ENCODE measurements around the gene NOXRED1.

The NOXRED1 gene

DNA sequence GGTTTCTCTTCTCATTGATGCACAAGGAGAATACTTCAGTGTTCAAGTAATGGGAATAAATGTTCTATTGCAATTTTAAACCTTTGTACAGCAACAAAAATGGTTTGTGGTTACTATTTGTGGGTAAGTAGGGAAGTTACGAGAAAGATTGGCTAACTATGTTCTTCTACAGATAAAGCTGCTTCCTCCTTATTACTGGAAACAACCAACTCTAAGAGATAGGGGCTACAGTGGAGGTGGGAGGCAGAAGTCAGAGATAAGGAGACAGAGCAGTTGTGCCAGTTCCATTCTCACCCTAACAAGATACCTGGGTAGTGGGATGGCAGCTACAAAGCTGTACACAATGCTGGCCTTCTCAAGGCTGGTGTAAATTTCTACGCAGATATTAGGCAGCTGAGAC lies 16.2 kb downstream of the NOXRED1 start:
- no peak for DNase-seq

GRCh38 chr14:77406718-77407117 lies 16.6 kb downstream of the NOXRED1 start:
- DNase-seq: no peak

DNA sequence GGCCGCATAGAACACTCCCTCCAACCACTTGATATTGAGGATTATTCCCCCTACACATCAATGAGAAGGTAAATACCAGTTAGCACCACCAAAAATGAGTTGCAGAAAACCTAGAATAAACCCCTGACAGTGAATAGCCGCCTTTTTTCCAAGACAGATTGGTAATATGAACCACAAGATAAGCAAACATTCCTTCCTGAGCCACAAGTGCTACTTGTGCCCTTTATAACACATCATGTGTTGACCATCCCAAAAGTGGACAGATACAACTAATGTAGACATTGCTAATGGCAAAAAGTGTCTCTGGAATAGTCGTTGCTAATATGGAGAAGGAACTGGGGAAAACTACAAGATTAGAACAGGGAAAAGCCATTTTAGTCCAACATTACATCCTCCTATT lies 17.2 kb downstream of the NOXRED1 start:
- no peak for DNase-seq

GRCh38 chr14:77403768-77404167 lies 19.6 kb downstream of the NOXRED1 start:
- DNase-seq: no peak

DNA sequence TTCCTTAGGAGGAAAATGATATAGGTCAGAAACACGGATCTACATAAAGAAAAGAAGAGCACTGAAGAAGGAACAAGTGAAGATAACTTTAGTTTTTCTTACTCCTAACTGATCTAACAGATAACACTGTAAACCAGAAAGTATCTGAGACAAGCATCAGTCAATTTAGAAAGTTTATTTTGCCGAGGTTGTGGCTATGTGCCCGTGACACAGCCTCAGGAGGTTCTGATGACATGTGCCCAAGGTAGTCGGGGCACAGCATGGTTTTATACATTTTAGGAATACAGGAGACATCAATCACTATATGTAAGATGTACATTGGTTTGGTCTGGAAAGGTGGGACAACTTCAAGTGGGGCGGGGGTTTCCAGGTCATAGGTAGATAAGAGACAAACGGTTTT lies 23.1 kb downstream of the NOXRED1 start:
- no peak for DNase-seq

DNA sequence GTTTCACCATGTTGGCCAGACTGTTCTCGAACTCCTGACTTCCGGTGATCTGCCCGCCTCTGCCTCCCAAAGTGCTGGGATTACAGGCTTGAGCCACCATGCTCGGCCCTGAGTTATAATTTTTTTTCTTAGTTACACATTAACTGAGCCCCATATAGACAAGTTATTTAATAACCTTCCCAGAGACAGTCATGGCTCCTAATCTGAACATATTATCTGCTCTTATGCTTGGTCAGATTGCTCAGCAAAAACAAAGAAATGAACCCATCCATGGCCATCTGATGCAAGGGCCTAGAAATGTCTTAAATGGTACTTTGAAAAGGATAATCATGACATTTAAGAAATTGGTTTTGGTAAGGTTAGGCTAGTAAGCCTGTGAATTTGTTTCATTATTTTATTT lies 33.1 kb downstream of the NOXRED1 start:
- DNase-seq: no peak

DNA sequence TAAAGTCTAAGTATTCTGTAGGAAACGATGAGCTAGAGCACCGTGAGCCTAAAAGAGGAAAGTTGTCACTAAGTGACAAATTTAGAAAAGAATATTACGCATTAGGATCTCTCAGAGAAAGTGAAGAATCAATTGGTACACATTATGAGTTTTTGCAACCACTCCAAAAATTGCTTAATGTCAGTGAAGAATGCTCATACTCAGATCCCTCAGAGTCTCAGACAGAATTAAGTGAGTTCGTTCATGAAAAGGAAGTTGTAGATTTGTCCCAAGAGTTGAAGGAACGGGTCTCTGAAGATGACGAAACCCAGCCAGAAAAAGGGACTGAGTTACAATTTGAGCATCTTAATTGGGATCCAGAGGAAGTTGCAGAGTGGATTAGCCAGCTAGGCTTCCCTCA lies 44.6 kb downstream of the NOXRED1 start:
- no peak for DNase-seq

DNA sequence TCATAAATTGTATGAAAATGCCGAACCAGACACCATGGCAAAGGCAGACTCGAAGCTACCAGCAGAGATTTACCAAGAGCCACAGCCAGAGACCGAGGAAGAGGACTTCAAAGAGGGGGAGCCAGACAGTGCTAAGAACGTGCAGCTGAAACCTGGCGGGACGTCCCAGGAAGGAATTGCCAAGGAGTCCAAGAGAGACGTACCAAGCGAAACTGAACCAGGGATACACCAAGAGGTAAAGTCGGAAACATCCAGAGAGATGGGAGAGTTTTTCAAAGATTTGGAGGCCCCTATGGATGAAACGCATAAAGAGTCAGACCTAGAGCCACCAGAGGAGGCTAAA lies 45.9 kb downstream of the NOXRED1 start:
- no peak for DNase-seq

DNA sequence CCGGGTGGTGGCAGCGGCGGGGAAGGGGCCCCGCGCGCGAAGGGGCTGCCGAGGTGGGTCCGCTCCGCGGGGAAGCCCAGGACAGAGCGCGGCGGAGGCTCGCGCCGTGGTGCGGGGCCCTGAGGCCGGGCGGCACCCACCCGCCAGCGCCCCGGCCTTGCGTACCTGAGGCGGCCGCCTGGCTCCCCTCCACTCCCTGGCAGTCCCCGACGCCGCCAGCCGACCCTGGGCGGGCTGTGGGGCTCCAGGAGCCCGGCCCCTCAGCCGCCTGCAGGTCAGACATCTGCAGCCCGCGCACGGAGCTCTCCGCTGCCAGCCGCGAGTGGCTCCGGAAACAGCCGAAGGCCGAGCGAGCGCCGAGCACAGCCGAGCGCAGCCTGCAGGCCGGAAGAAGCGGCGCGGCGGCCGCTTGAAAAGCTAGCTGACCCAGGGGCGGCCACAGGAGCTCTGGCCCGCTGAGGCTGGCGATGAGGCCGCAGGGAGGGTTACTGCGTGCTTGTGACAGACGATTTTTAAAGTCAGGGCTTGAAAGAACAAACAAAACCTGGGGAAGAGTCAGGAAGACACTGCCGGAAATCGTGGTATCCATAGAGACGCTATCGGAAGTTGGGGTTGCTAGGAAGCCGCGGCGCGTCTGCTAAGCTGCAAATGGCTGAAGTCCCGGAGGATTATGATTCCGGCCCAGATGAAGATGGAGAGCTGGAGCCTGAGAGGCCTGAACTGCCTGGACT lies 46.4 kb downstream of the NOXRED1 start, which contains the start of the genes SAMD15 and TMED8:
Gene SAMD15, plus strand, starts transcription at position 609 of the 731 bp plus-strand sequence. Its CDS starts 40 bp downstream, at position 649.
Gene TMED8, minus strand, starts transcription at position 324 of the 731 bp plus-strand sequence. Its CDS starts 41 bp downstream, at position 283.
- DNase-seq: peak; percentile 39

- no peak for DNase-seq
Observed at GRCh38 chr14:77375973-77376770, 47.2 kb downstream of the NOXRED1 start.

DNA sequence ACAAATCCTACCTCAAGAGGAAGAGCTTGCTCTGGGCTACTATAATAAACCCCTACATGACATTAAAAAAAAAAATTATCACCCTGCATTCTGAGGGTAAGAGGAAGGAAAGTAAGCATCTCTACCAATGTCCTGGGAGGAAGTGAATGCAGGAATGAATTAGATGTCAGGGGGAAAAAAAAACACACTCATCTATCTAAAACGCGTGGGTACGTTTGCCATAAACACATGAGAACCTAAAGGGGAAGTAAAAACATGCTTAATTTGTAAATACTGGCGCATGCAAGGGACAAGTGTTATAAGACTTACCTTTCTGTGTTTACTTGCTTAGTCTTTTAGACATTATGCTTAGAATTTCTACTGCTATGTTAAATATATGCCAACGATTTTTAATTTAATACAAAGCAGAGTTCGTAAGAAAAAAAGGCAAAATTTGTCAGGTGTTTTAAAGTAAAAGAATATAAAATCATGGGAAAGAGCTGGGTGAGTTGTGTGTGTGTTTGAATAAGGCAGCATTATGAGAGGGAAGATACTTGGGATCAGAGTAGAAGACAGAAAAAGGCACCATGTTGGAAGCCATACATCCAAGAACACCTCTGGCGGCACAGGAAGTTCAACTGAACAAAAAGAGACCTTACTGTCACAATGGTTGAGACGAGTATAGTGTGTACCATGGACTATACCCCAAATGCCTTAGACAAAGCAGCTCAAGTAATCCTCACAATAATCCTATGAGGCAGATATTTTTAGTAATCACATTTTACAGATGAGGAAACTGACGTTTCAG lies 48.0 kb downstream of the NOXRED1 start:
- DNase-seq: no peak

DNA sequence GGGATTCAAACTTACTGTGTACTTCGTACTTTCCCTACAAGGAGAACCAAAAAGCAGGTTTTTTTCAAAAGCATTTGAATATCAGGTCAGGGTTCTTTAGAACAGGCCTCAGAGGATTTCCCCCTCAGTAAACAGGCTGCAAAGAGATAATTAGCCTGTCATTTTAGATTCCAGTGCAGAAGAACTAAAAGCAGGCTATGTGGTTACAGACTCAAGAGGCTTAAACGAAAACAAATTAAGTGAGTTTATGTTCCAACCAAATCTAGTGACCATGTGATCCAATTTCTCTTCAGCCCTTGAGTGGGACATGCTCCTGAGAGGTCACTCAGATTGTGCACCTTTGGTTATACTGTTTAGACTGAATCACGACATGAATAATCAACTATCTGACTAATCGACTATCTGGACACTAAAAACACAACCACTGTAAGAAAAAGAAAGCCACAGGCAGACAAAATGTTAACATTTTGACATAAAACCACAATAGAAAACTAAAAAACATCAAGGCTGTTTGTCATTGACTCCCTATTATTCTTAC lies 51.0 kb downstream of the NOXRED1 start:
- DNase-seq: no peak

DNA sequence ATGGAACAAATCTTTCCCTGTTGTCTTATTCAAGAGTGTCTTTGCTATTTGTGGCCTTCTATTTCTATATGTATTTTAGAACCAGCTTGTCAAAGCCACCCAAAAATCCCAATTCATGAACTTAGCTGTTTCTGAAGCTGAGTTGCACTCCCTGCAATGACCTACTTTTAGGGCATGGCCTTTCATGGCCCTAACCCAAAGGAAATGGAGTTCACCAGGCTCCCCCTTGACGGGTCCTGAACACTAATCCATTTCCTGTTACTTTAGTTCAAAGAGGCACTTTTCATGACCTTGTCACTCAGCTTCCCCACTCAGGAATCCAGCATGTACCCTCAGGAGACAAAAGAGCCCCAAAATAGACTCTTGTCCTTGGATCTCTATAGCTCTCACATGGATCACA lies 54.0 kb downstream of the NOXRED1 start:
- DNase-seq: no peak

DNA sequence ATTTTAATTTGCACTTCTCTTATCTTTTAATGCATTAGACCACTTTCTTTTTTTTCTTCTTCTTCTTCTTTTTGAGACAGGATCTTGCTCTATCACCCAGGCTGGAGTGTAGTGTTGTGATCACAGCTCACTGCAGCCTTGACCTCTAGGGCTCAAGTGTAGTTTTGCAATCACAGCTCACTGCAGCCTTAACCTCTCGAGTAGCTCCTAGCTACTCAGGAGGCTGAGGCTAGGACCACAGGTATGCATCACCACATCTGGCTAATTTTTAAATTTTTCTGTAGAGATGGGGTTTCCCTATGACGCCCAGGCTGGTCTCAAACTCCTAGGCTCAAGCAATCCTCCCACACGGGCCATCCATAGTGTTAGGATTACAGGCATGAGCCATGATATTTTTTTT lies 59.2 kb downstream of the NOXRED1 start:
- no peak for DNase-seq

DNA sequence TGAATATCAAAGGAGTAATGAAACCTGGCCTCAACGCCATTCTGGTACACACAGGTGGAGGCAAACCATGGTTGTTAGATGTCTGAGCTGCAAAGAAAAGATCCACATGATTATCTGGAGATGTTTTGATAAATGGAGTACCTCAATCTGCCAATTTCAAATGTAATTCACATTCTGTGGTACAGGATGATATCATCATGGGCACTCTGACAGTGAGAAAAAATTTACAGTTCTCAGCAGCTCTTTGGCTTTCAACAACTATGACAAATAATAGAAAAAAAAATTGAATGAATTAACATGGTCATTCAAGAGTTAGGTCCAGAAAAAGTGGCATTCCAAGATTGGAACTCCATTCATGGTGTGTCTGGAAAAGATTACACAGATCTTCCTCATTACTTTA lies 63.7 kb downstream of the NOXRED1 start:
- DNase-seq: no peak

GRCh38 chr14:77356899-77357298 lies 66.4 kb downstream of the NOXRED1 start:
- no peak for DNase-seq

DNA sequence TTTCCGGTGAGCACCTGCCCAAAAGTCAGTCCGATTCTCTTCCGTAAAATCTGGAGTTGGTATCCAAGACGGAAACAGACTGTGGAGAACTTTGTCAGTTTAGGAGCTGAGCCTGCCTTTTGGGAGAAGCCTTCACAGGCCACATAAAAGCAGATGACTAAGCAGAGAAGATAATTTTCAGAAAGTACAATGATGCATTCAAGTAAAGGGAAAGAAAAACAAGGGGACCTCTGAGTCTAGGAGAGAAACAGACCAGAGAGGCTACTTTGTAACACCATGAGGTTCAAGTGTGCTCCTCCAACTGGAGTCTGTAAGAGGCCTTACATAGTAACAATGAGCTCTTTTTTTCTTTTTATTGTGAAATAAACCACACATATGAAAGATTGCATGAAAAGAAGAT lies 67.5 kb downstream of the NOXRED1 start:
- DNase-seq: no peak

GRCh38 chr14:77353469-77354141 lies 69.7 kb downstream of the NOXRED1 start:
- no peak for DNase-seq

DNA sequence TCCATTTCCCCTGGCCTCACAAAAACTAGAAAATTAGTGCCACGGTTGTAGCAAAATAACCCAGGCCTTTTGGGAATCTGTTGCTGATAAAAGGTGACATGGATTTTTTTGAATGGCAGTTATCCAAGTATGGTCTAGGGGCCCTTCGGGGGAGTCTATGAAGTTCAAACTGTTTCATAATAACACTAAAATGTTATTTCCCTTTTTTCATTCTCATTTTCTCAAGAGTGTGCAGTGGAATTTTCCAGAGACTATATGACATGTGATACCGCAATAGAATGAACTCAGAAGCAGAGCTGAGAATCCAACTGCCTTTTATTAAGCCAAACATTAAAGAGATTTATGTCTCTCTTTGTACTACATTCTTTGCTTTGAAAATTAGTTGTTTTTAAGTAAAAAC lies 75.6 kb downstream of the NOXRED1 start:
- DNase-seq: no peak

GRCh38 chr14:77346495-77346894 lies 76.8 kb downstream of the NOXRED1 start:
- no peak for DNase-seq

- DNase-seq: no peak
Observed at GRCh38 chr14:77344377-77344996, 78.8 kb downstream of the NOXRED1 start.
